Measurements from ENCODE around the gene TAOK1.

The TAOK1 gene

GRCh38 chr17:29565643-29566472, 175.7 kb downstream of the TAOK1 start (continued):
- TF ChIP-seq ZBTB11 (tag by site-specific recombination; conservative IDR thresholded peaks at IDR 0.05; ENCODE audit: low read depth) (no peak), ZFP69B (tag by site-specific recombination; IDR thresholded peaks at IDR 0.05) (no peak), EGR2 (tag by site-specific recombination; IDR thresholded peaks at IDR 0.05; ENCODE audit: low read depth) (no peak), PBX3 (CRISPR knock-in tag; IDR thresholded peaks at IDR 0.05) (peak; percentile 45; the same call in 1 of the 2 replicates), ZEB2 (tag by site-specific recombination; IDR thresholded peaks at IDR 0.05) (no peak), FEZF1 (tag by site-specific recombination; IDR thresholded peaks at IDR 0.05) (no peak), ZFP3 (tag by site-specific recombination; IDR thresholded peaks at IDR 0.05; ENCODE audit: low read depth) (no peak), ZXDB (tag by site-specific recombination; IDR thresholded peaks at IDR 0.05) (no peak), ZBTB20 (tag by site-specific recombination; IDR thresholded peaks at IDR 0.05) (no peak), ZNF292 (tag by site-specific recombination; IDR thresholded peaks at IDR 0.05; ENCODE audit: borderline replicate concordance, low read depth) (no peak), ZNF398 (tag by site-specific recombination; IDR thresholded peaks at IDR 0.05) (no peak), ZNF335 (tag by site-specific recombination; conservative IDR thresholded peaks at IDR 0.05) (peak; percentile 61), ZNF449 (tag by site-specific recombination; IDR thresholded peaks at IDR 0.05) (0 out of 2 replicates have a peak, but pooled peaks have one; percentile 43), KLF1 (tag by site-specific recombination; IDR thresholded peaks at IDR 0.05) (no peak), ZNF521 (tag by site-specific recombination; IDR thresholded peaks at IDR 0.05) (no peak), ZSCAN16 (tag by site-specific recombination; IDR thresholded peaks at IDR 0.05) (no peak), ZNF529 (tag by site-specific recombination; IDR thresholded peaks at IDR 0.05; ENCODE audit: insufficient replicate concordance) (no peak)

All from HEK293 (cell line).